Transverse colon (tissue), 4 donors: ENCODE data around the gene HEBP1.

ENCODE experiments used
- EP300 ChIP-seq: sonication (generic); formaldehyde crosslinking; IDR thresholded peaks from one replicate; pipeline ENCODE4 v1.6.1; 2017; ENCODE audit warnings: antibody characterized with exemption, low read depth
- POLR2A ChIP-seq: fragments of 450-650 bp; IDR thresholded peaks from one replicate; pipeline ENCODE4 v1.6.1; 2016; ENCODE audit warnings: antibody characterized with exemption, mild to moderate bottlenecking, moderate library complexity
- POLR2AphosphoS5 ChIP-seq, 3 donors: sonication (generic); formaldehyde crosslinking; IDR thresholded peaks; one replicate each; pipeline ENCODE4 v1.6.1; 2016; ENCODE audit warnings: antibody characterized with exemption in 3 of 3
- TF ChIP-seq, protein P1 (sequence below), 5 experiments: fragments of 200-600 bp in 3 of 5; fragments of 450-650 bp in 2 of 5; sonication (generic) in 3 of 5; IDR thresholded peaks; 1 replicate in 2 of 5; 2 replicates in 3 of 5; pipeline ENCODE4 v1.5.1; 2016 to 2017; ENCODE audit warnings: antibody characterized with exemption in 5 of 5, inconsistent platforms in 3 of 5, mild to moderate bottlenecking in 2 of 5, moderate library complexity in 1 of 5

DNA sequence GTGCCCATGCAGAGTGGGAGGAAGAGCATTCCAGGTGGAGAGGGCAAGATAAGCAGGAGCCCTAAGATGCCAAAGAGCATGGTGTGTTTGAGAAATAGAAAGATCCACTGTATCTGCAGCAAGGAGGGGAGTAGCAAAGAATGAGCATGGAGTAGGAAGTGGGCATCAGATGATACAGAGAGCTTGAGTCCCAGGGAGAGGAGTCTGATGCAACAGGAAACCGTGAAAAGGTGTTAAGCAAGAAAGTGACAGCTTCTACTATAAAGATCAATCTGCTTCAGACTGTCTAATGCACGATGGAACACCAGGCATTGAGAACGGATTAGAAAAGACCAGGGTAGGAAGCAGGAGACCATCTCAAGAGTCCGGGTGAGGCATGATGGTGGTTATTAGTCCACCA is 35.8 kb downstream of the HEBP1 start:
- TF ChIP-seq, protein P1, sequence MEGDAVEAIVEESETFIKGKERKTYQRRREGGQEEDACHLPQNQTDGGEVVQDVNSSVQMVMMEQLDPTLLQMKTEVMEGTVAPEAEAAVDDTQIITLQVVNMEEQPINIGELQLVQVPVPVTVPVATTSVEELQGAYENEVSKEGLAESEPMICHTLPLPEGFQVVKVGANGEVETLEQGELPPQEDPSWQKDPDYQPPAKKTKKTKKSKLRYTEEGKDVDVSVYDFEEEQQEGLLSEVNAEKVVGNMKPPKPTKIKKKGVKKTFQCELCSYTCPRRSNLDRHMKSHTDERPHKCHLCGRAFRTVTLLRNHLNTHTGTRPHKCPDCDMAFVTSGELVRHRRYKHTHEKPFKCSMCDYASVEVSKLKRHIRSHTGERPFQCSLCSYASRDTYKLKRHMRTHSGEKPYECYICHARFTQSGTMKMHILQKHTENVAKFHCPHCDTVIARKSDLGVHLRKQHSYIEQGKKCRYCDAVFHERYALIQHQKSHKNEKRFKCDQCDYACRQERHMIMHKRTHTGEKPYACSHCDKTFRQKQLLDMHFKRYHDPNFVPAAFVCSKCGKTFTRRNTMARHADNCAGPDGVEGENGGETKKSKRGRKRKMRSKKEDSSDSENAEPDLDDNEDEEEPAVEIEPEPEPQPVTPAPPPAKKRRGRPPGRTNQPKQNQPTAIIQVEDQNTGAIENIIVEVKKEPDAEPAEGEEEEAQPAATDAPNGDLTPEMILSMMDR (IDR thresholded peaks at IDR 0.05) = no peak
- TF ChIP-seq POLR2AphosphoS5 (IDR thresholded peaks at IDR 0.05) = no peak
- TF ChIP-seq POLR2A = no peak
- no peak for TF ChIP-seq EP300
